Large intestine (tissue), 3 donors: ENCODE data around the gene ASCC1. TPM values are rescaled to one million over a fixed set of nuclear protein-coding genes. Genes with fewer than 3 reads are reported as not detected.

Experiments
- DNase-seq, 2 donors: peaks; one replicate each; pipeline versions ENCODE4 v3.0.0 to v3.0.0-alpha.2; 2013
- H3K27ac ChIP-seq: one replicate; pipeline ENCODE4 v1.5.1; 2013; ENCODE audit warnings: low read length
- H3K27me3 ChIP-seq: 2 replicates; pipeline ENCODE4 v1.6.1; 2013; ENCODE audit warnings: low read length; ENCODE audit not compliant: control insufficient read depth, insufficient read depth
- H3K36me3 ChIP-seq: 2 replicates; pipeline ENCODE4 v1.6.1; 2013; ENCODE audit warnings: low read length; ENCODE audit not compliant: control insufficient read depth, insufficient read depth
- H3K4me1 ChIP-seq: one replicate; pipeline ENCODE4 v1.6.1; 2013; ENCODE audit warnings: low read length; ENCODE audit not compliant: control insufficient read depth, insufficient read depth
- H3K4me3 ChIP-seq: one replicate; pipeline ENCODE4 v1.5.1; 2013; ENCODE audit warnings: low read length
- H3K9me3 ChIP-seq: one replicate; pipeline ENCODE4 v1.6.1; 2013; ENCODE audit warnings: mild to moderate bottlenecking, low read depth, low read length, moderate library complexity; ENCODE audit not compliant: control insufficient read depth
- WGBS: methylation state at CpG from one replicate; pipeline ENCODE4 v1.1.5; 2013; ENCODE audit warnings: low lambda C conversion rate; ENCODE audit not compliant: insufficient coverage; 5-methylcytosine and 5-hydroxymethylcytosine counted together
- polyA plus RNA-seq: library from polyadenylated mRNA; unstranded; fragments of 120-200 nt; gene quantifications from one replicate; pipeline ENCODE4 v1.2.1, GENCODE V29; 2013

ASCC1 gene
- polyA plus RNA-seq, 1 donor = 23.1 TPM

GRCh38 chr10:72085166-72085565 lies 130.9 kb downstream of the ASCC1 start:
- no peak overlapping the region for H3K27ac ChIP-seq
- WGBS = no CpG with 5 or more reads among the region's 6 CpGs

DNA sequence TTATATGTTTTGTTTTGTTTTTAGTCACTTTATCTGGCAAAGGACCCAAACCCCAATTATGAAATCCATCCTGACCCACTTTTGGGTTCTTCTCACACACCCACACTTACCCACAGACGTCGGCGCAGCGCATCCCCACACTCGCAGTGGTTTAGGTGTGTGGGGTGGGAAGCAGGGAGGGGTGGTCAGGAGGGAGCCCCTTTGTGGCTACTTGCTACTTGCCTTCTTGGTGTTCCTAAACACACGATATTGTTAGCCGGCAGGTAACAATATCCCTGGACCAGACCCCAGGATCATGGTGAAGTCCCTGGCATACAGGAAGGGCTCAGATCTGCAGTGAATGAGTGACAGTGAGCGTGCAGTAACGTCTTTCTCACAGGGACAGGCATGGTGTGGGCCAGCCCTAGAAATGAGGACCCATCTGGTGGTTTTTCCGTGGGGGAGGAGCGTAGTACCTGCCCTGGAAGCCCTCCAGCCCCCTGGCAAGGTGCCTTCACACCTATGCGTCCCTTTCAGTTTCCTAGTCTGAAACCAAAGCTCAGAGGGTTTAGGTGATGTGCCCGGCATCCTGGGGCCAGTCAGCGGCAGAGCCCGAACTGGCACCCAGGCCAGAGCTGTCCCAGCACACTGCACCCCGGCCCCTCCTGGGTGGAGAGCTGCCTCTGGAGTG lies 132.2 kb downstream of the ASCC1 start:
- 60% methylated on average over 1 of the region's 16 CpGs for WGBS
- H3K4me1 ChIP-seq = peaks cover 12% of the 10 kb centered on the region
- no peaks in the 10 kb centered on the region for H3K36me3 ChIP-seq
- H3K27ac ChIP-seq = no peak overlapping the region
- no peak overlapping the region for H3K4me3 ChIP-seq
- peaks cover 8% of the 10 kb centered on the region for H3K9me3 ChIP-seq
- DNase-seq = no peak
- H3K27me3 ChIP-seq = peaks cover 38% of the 10 kb centered on the region

More at GRCh38 chr10:72085166-72085565, 130.9 kb downstream of the ASCC1 start:
- H3K9me3 ChIP-seq = peaks cover 8% of the 10 kb centered on the region
- H3K27me3 ChIP-seq = peaks cover 40% of the 10 kb centered on the region
- no peak for DNase-seq
- H3K4me1 ChIP-seq = peaks cover 22% of the 10 kb centered on the region
- H3K4me3 ChIP-seq = no peak overlapping the region
- no peaks in the 10 kb centered on the region for H3K36me3 ChIP-seq

GRCh38 chr10:72082856-72083789 lies 133.0 kb downstream of the ASCC1 start:
- Histone ChIP-seq H3K27me3 (peaks cover 30% of the 10 kb centered on the region), H3K9me3 (peaks cover 8% of the 10 kb centered on the region), H3K36me3 (no peaks in the 10 kb centered on the region), H3K27ac (no peak overlapping the region), H3K4me1 (peaks cover 7% of the 10 kb centered on the region), H3K4me3 (no peak overlapping the region)
- no peak for DNase-seq
- no CpG with 5 or more reads among the region's 6 CpGs for WGBS

- Histone ChIP-seq H3K27me3 (peaks cover 21% of the 10 kb centered on the region), H3K36me3 (no peaks in the 10 kb centered on the region), H3K27ac (no peak overlapping the region), H3K4me3 (no peak overlapping the region), H3K4me1 (no peaks in the 10 kb centered on the region), H3K9me3 (peaks cover 3% of the 10 kb centered on the region)
- DNase-seq = no peak
- WGBS = no CpG with 5 or more reads among the region's 14 CpGs
Measured at GRCh38 chr10:72081772-72082590, 134.1 kb downstream of the ASCC1 start.

GRCh38 chr10:72081210-72081609 lies 134.9 kb downstream of the ASCC1 start:
- no peaks in the 10 kb centered on the region for H3K36me3 ChIP-seq
- no peaks in the 10 kb centered on the region for H3K9me3 ChIP-seq
- H3K4me1 ChIP-seq = no peaks in the 10 kb centered on the region
- no peak overlapping the region for H3K4me3 ChIP-seq
- peaks cover 13% of the 10 kb centered on the region for H3K27me3 ChIP-seq
- DNase-seq = no peak
- no peak overlapping the region for H3K27ac ChIP-seq
- no CpG with 5 or more reads among the region's 9 CpGs for WGBS

DNA sequence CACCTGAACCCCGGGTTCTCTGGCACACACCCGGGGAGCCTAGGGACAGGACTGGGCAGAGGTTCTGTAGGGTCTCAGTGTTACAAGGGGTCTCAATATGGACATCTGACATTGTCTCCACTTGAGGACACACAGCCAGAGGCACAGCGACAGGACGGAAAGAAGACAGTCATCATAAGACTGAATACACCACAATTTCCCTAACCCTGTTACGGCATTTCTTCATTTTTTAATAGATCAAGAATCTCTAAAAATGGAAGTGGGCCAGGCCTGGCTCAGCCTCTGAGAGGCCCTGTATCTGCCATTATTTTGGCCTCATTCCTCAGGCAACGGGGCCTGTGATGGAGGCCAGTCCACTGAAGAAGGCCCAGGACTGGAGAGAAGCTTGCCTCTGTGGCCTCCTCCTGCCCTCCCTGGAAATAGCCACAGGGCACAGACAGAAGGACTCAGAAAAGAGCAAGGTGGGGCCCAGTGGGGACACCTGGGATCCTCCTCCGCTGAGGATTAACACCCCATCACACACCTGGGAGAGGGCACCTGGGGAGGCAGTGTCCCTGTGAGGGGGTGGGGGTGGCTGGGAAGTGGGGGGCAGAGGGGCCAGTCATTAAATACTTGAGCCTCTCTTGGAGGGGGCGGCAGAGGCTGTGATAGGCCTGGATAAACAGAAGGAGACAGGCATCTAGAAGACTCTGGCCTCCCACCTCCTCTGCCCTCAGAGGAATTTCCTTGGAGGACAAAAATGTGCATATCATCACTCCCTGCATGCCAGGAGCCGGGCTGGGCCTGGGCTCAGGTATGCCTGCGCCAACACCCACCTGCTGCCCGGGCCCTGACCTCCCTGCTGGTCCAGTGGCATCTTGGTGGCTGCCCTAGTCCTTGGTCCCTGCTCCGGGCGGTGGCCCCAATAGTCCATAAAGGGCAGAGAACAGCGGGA lies 135.8 kb downstream of the ASCC1 start:
- peaks cover 4% of the 10 kb centered on the region for H3K27me3 ChIP-seq
- H3K36me3 ChIP-seq = no peaks in the 10 kb centered on the region
- H3K4me3 ChIP-seq = no peak overlapping the region
- no peaks in the 10 kb centered on the region for H3K4me1 ChIP-seq
- DNase-seq = no peak
- 80% methylated on average over 2 of the region's 14 CpGs for WGBS
- H3K9me3 ChIP-seq = no peaks in the 10 kb centered on the region
- H3K27ac ChIP-seq = no peak overlapping the region

DNA sequence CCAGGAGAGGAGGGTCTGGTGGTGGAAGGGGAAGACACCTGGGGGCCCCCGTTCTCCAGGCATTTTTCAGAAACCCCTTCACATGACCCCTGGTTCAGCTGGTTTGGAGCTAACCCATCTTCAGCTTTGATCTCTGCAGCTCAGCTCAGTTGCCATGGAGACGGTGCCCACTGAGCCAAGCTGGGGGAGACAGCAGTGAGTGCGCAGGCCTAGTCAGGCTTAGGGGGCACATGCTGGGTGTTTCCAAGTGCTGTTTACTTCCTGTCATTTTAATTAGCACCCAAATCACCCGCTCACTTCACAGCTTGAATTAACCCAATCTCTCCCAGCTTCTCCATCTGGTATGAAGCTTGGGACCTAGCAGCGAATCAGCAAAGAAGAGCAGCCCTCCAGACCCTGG lies 136.7 kb downstream of the ASCC1 start:
- DNase-seq = no peak
- H3K27ac ChIP-seq = no peak overlapping the region
- no peaks in the 10 kb centered on the region for H3K36me3 ChIP-seq
- no peaks in the 10 kb centered on the region for H3K27me3 ChIP-seq
- no peaks in the 10 kb centered on the region for H3K9me3 ChIP-seq
- H3K4me1 ChIP-seq = no peaks in the 10 kb centered on the region
- H3K4me3 ChIP-seq = no peak overlapping the region
- no CpG with 5 or more reads among the region's 5 CpGs for WGBS

GRCh38 chr10:72077275-72077990 lies 138.6 kb downstream of the ASCC1 start:
- Histone ChIP-seq H3K9me3 (no peaks in the 10 kb centered on the region), H3K27me3 (no peaks in the 10 kb centered on the region), H3K4me3 (no peak overlapping the region), H3K4me1 (no peaks in the 10 kb centered on the region), H3K36me3 (no peaks in the 10 kb centered on the region), H3K27ac (no peak overlapping the region)
- no peak for DNase-seq
- WGBS = no CpG with 5 or more reads among the region's 20 CpGs

GRCh38 chr10:72076756-72077155 lies 139.3 kb downstream of the ASCC1 start:
- H3K9me3 ChIP-seq = no peaks in the 10 kb centered on the region
- H3K36me3 ChIP-seq = no peaks in the 10 kb centered on the region
- H3K4me3 ChIP-seq = no peak overlapping the region
- H3K4me1 ChIP-seq = no peaks in the 10 kb centered on the region
- H3K27ac ChIP-seq = no peak overlapping the region
- WGBS = no CpG with 5 or more reads among the region's 5 CpGs
- DNase-seq = no peak
- no peaks in the 10 kb centered on the region for H3K27me3 ChIP-seq
